Kidney epithelial cell (primary cell): ENCODE measurements around the gene DES. TPM values are rescaled to one million over a fixed set of nuclear protein-coding genes. Genes with fewer than 3 reads are reported as not detected.

Experiments
- DNase-seq: peaks from one replicate; pipeline ENCODE4 v3.0.0-alpha.2; 2010; ENCODE audit warnings: low read depth
- H3K27me3 ChIP-seq: 2 replicates; pipeline ENCODE4 v1.6.0; 2011; ENCODE audit warnings: low read length; ENCODE audit not compliant: control insufficient read depth, insufficient read depth
- H3K36me3 ChIP-seq: 2 replicates; pipeline ENCODE4 v1.5.1; 2011; ENCODE audit warnings: low read length; ENCODE audit not compliant: control insufficient read depth, insufficient read depth
- H3K4me3 ChIP-seq: 2 replicates; pipeline ENCODE4 v1.5.1; 2011; ENCODE audit warnings: low read depth, mild to moderate bottlenecking, control low read depth, low read length
- CTCF ChIP-seq: IDR thresholded peaks from 2 replicates; pipeline ENCODE4 v1.5.1; 2011; ENCODE audit warnings: mild to moderate bottlenecking, moderate library complexity, low read length, control low read depth, inconsistent platforms; ENCODE audit not compliant: insufficient read depth, poor library complexity, severe bottlenecking
- total RNA-seq: library from RNA; depleted of rRNA; stranded (reverse); fragments of >200 nt; gene quantifications from 2 replicates; pipeline ENCODE4 v1.2.3, GENCODE V29; 2015

The DES gene
- total RNA-seq, 1 donor from 2014 or later: 0.79 TPM

GRCh38 chr2:219460424-219460926, 42.3 kb downstream of the DES start:
- H3K27me3 ChIP-seq: no peaks in the 10 kb centered on the region
- no peak for DNase-seq
- peaks cover 2% of the 10 kb centered on the region for H3K36me3 ChIP-seq
- no peak overlapping the region for H3K4me3 ChIP-seq
- TF ChIP-seq CTCF: no peak

- no peak overlapping the region for H3K4me3 ChIP-seq
- no peaks in the 10 kb centered on the region for H3K27me3 ChIP-seq
- TF ChIP-seq CTCF: no peak
- no peak for DNase-seq
- peaks cover 2% of the 10 kb centered on the region for H3K36me3 ChIP-seq
Observed at GRCh38 chr2:219461047-219461514, 42.9 kb downstream of the DES start.

GRCh38 chr2:219461669-219462068, 43.5 kb downstream of the DES start:
- Histone ChIP-seq H3K4me3 (no peak overlapping the region), H3K36me3 (peaks cover 2% of the 10 kb centered on the region), H3K27me3 (no peaks in the 10 kb centered on the region)
- TF ChIP-seq CTCF: no peak
- DNase-seq: no peak

- Histone ChIP-seq H3K36me3 (peaks cover 2% of the 10 kb centered on the region), H3K4me3 (no peak overlapping the region), H3K27me3 (no peaks in the 10 kb centered on the region)
- TF ChIP-seq CTCF: no peak
- DNase-seq: no peak
Observed at GRCh38 chr2:219462349-219462748, 44.2 kb downstream of the DES start.

- TF ChIP-seq CTCF: no peak
- H3K27me3 ChIP-seq: no peaks in the 10 kb centered on the region
- H3K36me3 ChIP-seq: peaks cover 4% of the 10 kb centered on the region
- no peak for DNase-seq
- no peak overlapping the region for H3K4me3 ChIP-seq
Observed at GRCh38 chr2:219464286-219465032, 46.3 kb downstream of the DES start.
